Calu3 (cell line): ENCODE measurements around the gene SLC5A1. TPM values are rescaled to one million over a fixed set of nuclear protein-coding genes. Genes with fewer than 3 reads are reported as not detected.

Experiments used
- BruUV-seq: library from RNA; stranded (reverse); fragments of 400-500 nt; replicated peaks from 2 replicates; lab custom pipeline; 2021; lab: Mats Ljungman, UMichigan
- CTCF ChIA-PET: fragments of 300-600 bp; sonication (Branson Sonifier 250); formaldehyde crosslinking; loops from one replicate; lab custom pipeline; 2022; ENCODE audit warnings: antibody characterized with exemption; lab: Charles Lee
- DNase-seq: peaks from one replicate; pipeline ENCODE4 v3.0.0; 2022
- H3K27ac Mint-ChIP-seq: one replicate; pipeline ENCODE4 v1.8.0; 2022; ENCODE audit warnings: mixed read lengths; ENCODE audit not compliant: unreplicated experiment
- H3K27me3 Mint-ChIP-seq: one replicate; pipeline ENCODE4 v1.8.0; 2022; ENCODE audit warnings: mixed read lengths; ENCODE audit not compliant: unreplicated experiment
- H3K36me3 Mint-ChIP-seq: one replicate; pipeline ENCODE4 v1.8.0; 2022; ENCODE audit warnings: mild to moderate bottlenecking, moderate library complexity, mixed read lengths; ENCODE audit not compliant: insufficient read depth, unreplicated experiment
- H3K4me1 Mint-ChIP-seq: one replicate; pipeline ENCODE4 v1.8.0; 2022; ENCODE audit warnings: mild to moderate bottlenecking, low read depth, mixed read lengths; ENCODE audit not compliant: unreplicated experiment
- H3K4me3 Mint-ChIP-seq: one replicate; pipeline ENCODE4 v1.8.0; 2022; ENCODE audit warnings: mild to moderate bottlenecking, low read depth, moderate library complexity, mixed read lengths; ENCODE audit not compliant: unreplicated experiment
- H3K9me3 Mint-ChIP-seq: one replicate; pipeline ENCODE4 v1.8.0; 2022; ENCODE audit warnings: low read depth, mixed read lengths; ENCODE audit not compliant: unreplicated experiment
- intact Hi-C: fragments of 100-400 bp; cut with micrococcal nuclease; formaldehyde crosslinking; loops from one replicate; pipeline ENCODE4 v1.10.0; 2022; ENCODE audit not compliant: unreplicated experiment
- total RNA-seq: library from RNA; stranded (reverse); gene quantifications from 2 replicates; pipeline ENCODE4 v1.2.3, GENCODE V29; 2022
- TF ChIP-seq, protein P1 (sequence below): fragments of 200-600 bp; IDR thresholded peaks from one replicate; pipeline ENCODE4 v1.8.0; 2022; ENCODE audit warnings: antibody characterized with exemption; ENCODE audit not compliant: unreplicated experiment

Gene SLC5A1
- total RNA-seq, 1 experiment from 2014 or later = 8.6 TPM

- CTCF ChIA-PET = interaction anchor here (0.7 kb wide), 1 partner anchor 122 kb away, joined by 3 read pairs; no protein-coding TSS in a partner anchor
- TF ChIP-seq, protein P1, sequence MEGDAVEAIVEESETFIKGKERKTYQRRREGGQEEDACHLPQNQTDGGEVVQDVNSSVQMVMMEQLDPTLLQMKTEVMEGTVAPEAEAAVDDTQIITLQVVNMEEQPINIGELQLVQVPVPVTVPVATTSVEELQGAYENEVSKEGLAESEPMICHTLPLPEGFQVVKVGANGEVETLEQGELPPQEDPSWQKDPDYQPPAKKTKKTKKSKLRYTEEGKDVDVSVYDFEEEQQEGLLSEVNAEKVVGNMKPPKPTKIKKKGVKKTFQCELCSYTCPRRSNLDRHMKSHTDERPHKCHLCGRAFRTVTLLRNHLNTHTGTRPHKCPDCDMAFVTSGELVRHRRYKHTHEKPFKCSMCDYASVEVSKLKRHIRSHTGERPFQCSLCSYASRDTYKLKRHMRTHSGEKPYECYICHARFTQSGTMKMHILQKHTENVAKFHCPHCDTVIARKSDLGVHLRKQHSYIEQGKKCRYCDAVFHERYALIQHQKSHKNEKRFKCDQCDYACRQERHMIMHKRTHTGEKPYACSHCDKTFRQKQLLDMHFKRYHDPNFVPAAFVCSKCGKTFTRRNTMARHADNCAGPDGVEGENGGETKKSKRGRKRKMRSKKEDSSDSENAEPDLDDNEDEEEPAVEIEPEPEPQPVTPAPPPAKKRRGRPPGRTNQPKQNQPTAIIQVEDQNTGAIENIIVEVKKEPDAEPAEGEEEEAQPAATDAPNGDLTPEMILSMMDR = no peak
These were observed 69.3 kb downstream of the SLC5A1 start for GRCh38 chr22:32112380-32112779.

GRCh38 chr22:32119568-32120235, 76.6 kb downstream of the SLC5A1 start:
- H3K4me1 Mint-ChIP-seq = no peaks in the 10 kb centered on the region
- no peak overlapping the region for H3K4me3 Mint-ChIP-seq
- H3K27me3 Mint-ChIP-seq = peaks cover 33% of the 10 kb centered on the region
- no peak for DNase-seq
- intact Hi-C loops = no loop called here
- no peaks in the 10 kb centered on the region for H3K36me3 Mint-ChIP-seq
- BruUV-seq = no TSS peak
- no peaks in the 10 kb centered on the region for H3K9me3 Mint-ChIP-seq
- TF ChIP-seq, protein P1 = no peak
- H3K27ac Mint-ChIP-seq = no peak overlapping the region
- CTCF ChIA-PET = no interaction called here

More at GRCh38 chr22:32112380-32112779, 69.3 kb downstream of the SLC5A1 start:
- no peak for DNase-seq
- no TSS peak for BruUV-seq
- Mint-ChIP-seq H3K27me3 (peaks cover 48% of the 10 kb centered on the region), H3K4me3 (no peak overlapping the region), H3K9me3 (no peaks in the 10 kb centered on the region), H3K27ac (no peak overlapping the region), H3K36me3 (no peaks in the 10 kb centered on the region), H3K4me1 (no peaks in the 10 kb centered on the region)
- intact Hi-C loops = no loop called here

GRCh38 chr22:32120603-32121002, 77.5 kb downstream of the SLC5A1 start:
- intact Hi-C loops = no loop called here
- Mint-ChIP-seq H3K27me3 (peaks cover 31% of the 10 kb centered on the region), H3K36me3 (no peaks in the 10 kb centered on the region), H3K9me3 (no peaks in the 10 kb centered on the region), H3K27ac (no peak overlapping the region), H3K4me1 (no peaks in the 10 kb centered on the region), H3K4me3 (no peak overlapping the region)
- BruUV-seq = no TSS peak
- TF ChIP-seq, protein P1 = no peak
- DNase-seq = no peak
- CTCF ChIA-PET = no interaction called here

- no peaks in the 10 kb centered on the region for H3K36me3 Mint-ChIP-seq
- intact Hi-C loops = no loop called here
- H3K4me1 Mint-ChIP-seq = no peaks in the 10 kb centered on the region
- TF ChIP-seq, protein P1 = no peak
- no TSS peak for BruUV-seq
- no peak overlapping the region for H3K27ac Mint-ChIP-seq
- no peak for DNase-seq
- H3K9me3 Mint-ChIP-seq = no peaks in the 10 kb centered on the region
- H3K4me3 Mint-ChIP-seq = no peak overlapping the region
- H3K27me3 Mint-ChIP-seq = peaks cover 15% of the 10 kb centered on the region
- CTCF ChIA-PET = interaction anchor here (0.6 kb wide), 1 partner anchor 19 kb away, joined by 3 read pairs; no protein-coding TSS in a partner anchor
These were observed 79.8 kb downstream of the SLC5A1 start for GRCh38 chr22:32122899-32123298.
